KOPT-K1 (cell line): ENCODE measurements around the gene GAGE12D.
"Not testable (repeated sequence)": the region's sequence is repeated elsewhere in the genome, so short reads cannot be mapped to it uniquely, and the experiment has no call there.

ENCODE experiments used
- H3K27ac ChIP-seq: fragments of 200-600 bp; sonication (generic); 2 replicates; pipeline ENCODE4 v1.5.1; 2016; ENCODE audit warnings: antibody characterized with exemption, mild to moderate bottlenecking, low read depth, low read length; ENCODE audit not compliant: poor library complexity, severe bottlenecking
- H3K36me3 ChIP-seq: fragments of 200-600 bp; sonication (generic); 2 replicates; pipeline ENCODE4 v1.5.1; 2017; ENCODE audit warnings: antibody characterized with exemption, mild to moderate bottlenecking, low read length, moderate library complexity; ENCODE audit not compliant: insufficient read depth
- H3K9me3 ChIP-seq: fragments of 200-600 bp; sonication (generic); 2 replicates; pipeline ENCODE4 v1.5.1; 2017; ENCODE audit warnings: antibody characterized with exemption, low read length, mild to moderate bottlenecking; ENCODE audit not compliant: insufficient read depth, poor library complexity, severe bottlenecking

The GAGE12D gene

GRCh38 chrX:49541433-49541832, at the start of gene GAGE12D:
Gene GAGE12D, plus strand, starts transcription at chrX:49541733. Its CDS starts 1,155 bp downstream, at chrX:49542888.
- not testable (repeated sequence) for H3K9me3 ChIP-seq, H3K36me3 ChIP-seq, H3K27ac ChIP-seq

- not testable (repeated sequence) for H3K36me3 ChIP-seq, H3K27ac ChIP-seq, H3K9me3 ChIP-seq
These were observed 9.7 kb upstream of the GAGE12D start, which contains the start of gene GAGE12C for GRCh38 chrX:49531877-49532276. Gene GAGE12C, plus strand, starts transcription at chrX:49532177. Its CDS starts 1,155 bp downstream, at chrX:49533332.

DNA sequence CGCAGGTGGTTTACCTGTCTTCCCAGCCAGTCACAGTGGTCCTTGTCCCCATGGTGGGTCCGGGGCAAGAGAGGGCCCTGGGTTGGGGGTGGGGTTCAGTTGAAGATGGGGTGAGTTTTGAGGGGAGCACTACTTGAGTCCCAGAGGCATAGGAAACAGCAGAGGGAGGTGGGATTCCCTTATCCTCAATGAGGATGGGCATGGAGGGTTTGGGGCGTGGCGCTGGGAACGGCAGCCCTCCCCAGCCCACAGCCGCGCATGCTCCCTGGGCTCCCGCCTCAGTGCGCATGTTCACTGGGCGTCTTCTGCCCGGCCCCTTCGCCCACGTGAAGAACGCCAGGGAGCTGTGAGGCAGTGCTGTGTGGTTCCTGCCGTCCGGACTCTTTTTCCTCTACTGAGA, 9.5 kb downstream of the GAGE12D start, which contains the start of gene GAGE12E:
TSS of gene GAGE12E (plus strand) at position 301 of the 400 bp plus-strand sequence. CDS start 1,155 bp downstream, outside the sequence.
- H3K9me3 ChIP-seq, H3K27ac ChIP-seq, H3K36me3 ChIP-seq: not testable (repeated sequence)

- H3K36me3 ChIP-seq, H3K9me3 ChIP-seq, H3K27ac ChIP-seq: not testable (repeated sequence)
These were observed 19.0 kb downstream of the GAGE12D start, which contains the start of gene GAGE12F for GRCh38 chrX:49560542-49560941. Gene GAGE12F, plus strand, starts transcription at chrX:49560842. Its CDS starts 1,155 bp downstream, at chrX:49561997.

DNA sequence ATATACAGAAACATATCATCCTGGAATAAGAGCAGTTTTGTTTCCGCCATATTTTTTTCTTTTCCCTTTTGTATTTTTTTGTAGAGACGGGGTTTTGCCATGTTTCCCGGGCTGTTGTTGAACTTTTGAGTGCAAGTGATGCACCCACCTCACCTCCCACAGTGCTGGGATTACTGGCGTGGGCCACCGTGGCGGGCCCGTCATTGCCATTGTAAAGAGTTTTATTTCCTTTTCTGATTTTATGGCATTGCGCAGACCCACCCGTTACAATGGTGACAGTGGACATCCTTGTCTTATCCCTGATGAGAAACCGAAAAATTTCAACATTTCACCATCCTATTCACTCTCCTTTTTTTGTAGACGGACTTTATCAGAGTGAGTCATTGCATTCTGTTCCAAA, 27.2 kb downstream of the GAGE12D start:
- not testable (repeated sequence) for H3K36me3 ChIP-seq, H3K9me3 ChIP-seq, H3K27ac ChIP-seq

GRCh38 chrX:49569152-49569551, 27.6 kb downstream of the GAGE12D start:
- H3K27ac ChIP-seq, H3K36me3 ChIP-seq, H3K9me3 ChIP-seq: not testable (repeated sequence)

GRCh38 chrX:49570100-49570499, 28.6 kb downstream of the GAGE12D start, which contains the start of gene GAGE12G:
Gene GAGE12G, plus strand, starts transcription at chrX:49570400. Its CDS starts 1,155 bp downstream, at chrX:49571555.
- not testable (repeated sequence) for H3K27ac ChIP-seq, H3K9me3 ChIP-seq, H3K36me3 ChIP-seq

GRCh38 chrX:49579649-49580048, 38.1 kb downstream of the GAGE12D start, which contains the start of gene GAGE12H:
Gene GAGE12H, plus strand, starts transcription at chrX:49579949. Its CDS starts 1,155 bp downstream, at chrX:49581104.
- H3K27ac ChIP-seq, H3K9me3 ChIP-seq, H3K36me3 ChIP-seq: not testable (repeated sequence)

DNA sequence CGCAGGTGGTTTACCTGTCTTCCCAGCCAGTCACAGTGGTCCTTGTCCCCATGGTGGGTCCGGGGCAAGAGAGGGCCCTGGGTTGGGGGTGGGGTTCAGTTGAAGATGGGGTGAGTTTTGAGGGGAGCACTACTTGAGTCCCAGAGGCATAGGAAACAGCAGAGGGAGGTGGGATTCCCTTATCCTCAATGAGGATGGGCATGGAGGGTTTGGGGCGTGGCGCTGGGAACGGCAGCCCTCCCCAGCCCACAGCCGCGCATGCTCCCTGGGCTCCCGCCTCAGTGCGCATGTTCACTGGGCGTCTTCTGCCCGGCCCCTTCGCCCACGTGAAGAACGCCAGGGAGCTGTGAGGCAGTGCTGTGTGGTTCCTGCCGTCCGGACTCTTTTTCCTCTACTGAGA, 47.7 kb downstream of the GAGE12D start, which contains the start of gene GAGE2A:
TSS of gene GAGE2A (plus strand) at position 301 of the 400 bp plus-strand sequence. CDS start 1,155 bp downstream, outside the sequence.
- H3K9me3 ChIP-seq, H3K27ac ChIP-seq, H3K36me3 ChIP-seq: not testable (repeated sequence)

DNA sequence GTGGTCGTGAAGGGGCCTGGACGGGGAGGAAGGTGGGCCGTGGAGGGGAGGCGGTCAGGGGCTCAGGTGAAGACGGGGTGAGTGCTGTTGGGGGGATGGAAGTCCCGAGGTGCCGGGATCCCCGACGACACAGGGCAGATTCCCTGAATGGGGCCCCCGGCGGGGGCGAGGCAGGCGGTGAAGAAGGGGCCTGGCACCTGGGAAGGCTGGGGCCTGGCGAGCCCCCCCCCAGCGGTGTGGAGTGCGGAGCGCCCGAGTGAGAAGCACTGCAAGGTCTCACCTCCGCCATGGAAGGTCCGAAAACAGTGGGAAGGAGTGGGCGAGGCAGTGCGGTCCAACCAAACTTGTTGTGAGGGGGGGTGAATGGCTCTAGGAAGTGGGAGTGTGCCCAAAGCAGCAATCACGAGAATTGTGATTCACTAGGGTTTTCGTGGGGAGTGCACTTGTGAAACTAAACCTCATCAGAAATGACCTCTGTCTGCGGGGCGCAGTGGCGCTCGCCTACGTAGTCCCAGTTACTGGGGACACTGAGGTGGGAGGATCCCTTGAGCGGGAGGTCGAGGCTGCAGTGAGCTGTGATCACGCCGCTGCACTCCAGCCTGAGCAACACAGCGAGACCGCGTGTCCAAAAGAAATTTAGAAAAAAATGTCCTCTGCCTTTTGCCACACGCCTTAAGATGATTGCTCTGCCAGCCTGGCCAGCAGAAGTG, 48.4 kb downstream of the GAGE12D start:
- H3K36me3 ChIP-seq, H3K27ac ChIP-seq, H3K9me3 ChIP-seq: not testable (repeated sequence)

- not testable (repeated sequence) for H3K36me3 ChIP-seq, H3K27ac ChIP-seq, H3K9me3 ChIP-seq
These were observed 49.0 kb downstream of the GAGE12D start for GRCh38 chrX:49590488-49590887.
